Measurements from ENCODE around the gene HDAC7.

GRCh38 chr12:47782372-47782770 lies 37.3 kb downstream of the HDAC7 start:
- no peak for TF ChIP-seq CTCF (IDR thresholded peaks at IDR 0.05)
- no peak for TF ChIP-seq POLR2A (IDR thresholded peaks at IDR 0.05)
